DND-41 (cell line): ENCODE results near the gene PRMT5.
A peak's percentile ranks its signal among the peaks of the same experiment; 100 is the strongest.
"Not testable (repeated sequence)": the region's sequence is repeated elsewhere in the genome, so short reads cannot be mapped to it uniquely, and the experiment has no call there.

Experiments used
- ATAC-seq: fragments of 200-7000 bp; cut with Tn5 transposase; 3 replicates; pipeline ENCODE4 v1.9.1; 2021; ENCODE audit warnings: low read depth; ENCODE audit not compliant: insufficient read depth
- DNase-seq: peaks from one replicate; pipeline ENCODE4 v3.0.0-alpha.2; 2020
- H2AFZ ChIP-seq: 2 replicates; pipeline ENCODE4 v1.6.0; 2012; ENCODE audit warnings: low read depth, low read length
- H3K27ac ChIP-seq: 2 replicates; pipeline ENCODE4 v1.5.1; 2012; ENCODE audit warnings: low read length, inconsistent platforms
- H3K27me3 ChIP-seq: fragments of 200-600 bp; sonication (generic); 2 replicates; pipeline ENCODE4 v1.6.0; 2012; ENCODE audit warnings: low read length, mild to moderate bottlenecking, inconsistent platforms; ENCODE audit not compliant: insufficient read depth, poor library complexity
- H3K36me3 ChIP-seq: 2 replicates; pipeline ENCODE4 v1.5.1; 2012; ENCODE audit warnings: low read length, inconsistent platforms; ENCODE audit not compliant: insufficient read depth
- H3K4me1 ChIP-seq: 2 replicates; pipeline ENCODE4 v1.5.1; 2012; ENCODE audit warnings: mild to moderate bottlenecking, low read length; ENCODE audit not compliant: insufficient read depth
- H3K4me2 ChIP-seq: 2 replicates; pipeline ENCODE4 v1.6.0; 2012; ENCODE audit warnings: mild to moderate bottlenecking, moderate library complexity, low read length, inconsistent platforms; ENCODE audit not compliant: insufficient read depth
- H3K4me3 ChIP-seq, 2 experiments: fragments of 200-600 bp in 1 of 2; shearing (Covaris generic) in 1 of 2; 2 replicates each; pipeline ENCODE4 v1.5.1; 2012 to 2016; ENCODE audit warnings: inconsistent platforms in 2 of 2, low read length in 2 of 2, mild to moderate bottlenecking in 2 of 2, low read depth in 1 of 2, moderate library complexity in 1 of 2
- H3K79me2 ChIP-seq: 2 replicates; pipeline ENCODE4 v1.6.0; 2012; ENCODE audit warnings: low read length, inconsistent platforms; ENCODE audit not compliant: insufficient read depth
- H3K9ac ChIP-seq: 2 replicates; pipeline ENCODE4 v1.6.0; 2012; ENCODE audit warnings: low read depth, mild to moderate bottlenecking, inconsistent platforms, low read length, moderate library complexity
- H3K9me3 ChIP-seq: 2 replicates; pipeline ENCODE4 v1.5.1; 2012; ENCODE audit warnings: low read length, moderate library complexity, mild to moderate bottlenecking, inconsistent platforms; ENCODE audit not compliant: insufficient read depth, severe bottlenecking
- H4K20me1 ChIP-seq: 2 replicates; pipeline ENCODE4 v1.6.0; 2012; ENCODE audit warnings: low read length; ENCODE audit not compliant: insufficient read depth
- EZH2 ChIP-seq: IDR thresholded peaks from 3 replicates; pipeline ENCODE4 v1.6.1; 2012; ENCODE audit warnings: borderline replicate concordance, low read depth, mild to moderate bottlenecking, moderate library complexity, low read length, inconsistent platforms; ENCODE audit not compliant: severe bottlenecking
- TF ChIP-seq, protein P1 (sequence below): IDR thresholded peaks from 2 replicates; pipeline ENCODE4 v1.5.1; 2012; ENCODE audit warnings: borderline replicate concordance, low read length, moderate library complexity, mild to moderate bottlenecking; ENCODE audit not compliant: poor library complexity, severe bottlenecking; ENCODE audit errors: extremely low read depth

PRMT5 gene

DNA sequence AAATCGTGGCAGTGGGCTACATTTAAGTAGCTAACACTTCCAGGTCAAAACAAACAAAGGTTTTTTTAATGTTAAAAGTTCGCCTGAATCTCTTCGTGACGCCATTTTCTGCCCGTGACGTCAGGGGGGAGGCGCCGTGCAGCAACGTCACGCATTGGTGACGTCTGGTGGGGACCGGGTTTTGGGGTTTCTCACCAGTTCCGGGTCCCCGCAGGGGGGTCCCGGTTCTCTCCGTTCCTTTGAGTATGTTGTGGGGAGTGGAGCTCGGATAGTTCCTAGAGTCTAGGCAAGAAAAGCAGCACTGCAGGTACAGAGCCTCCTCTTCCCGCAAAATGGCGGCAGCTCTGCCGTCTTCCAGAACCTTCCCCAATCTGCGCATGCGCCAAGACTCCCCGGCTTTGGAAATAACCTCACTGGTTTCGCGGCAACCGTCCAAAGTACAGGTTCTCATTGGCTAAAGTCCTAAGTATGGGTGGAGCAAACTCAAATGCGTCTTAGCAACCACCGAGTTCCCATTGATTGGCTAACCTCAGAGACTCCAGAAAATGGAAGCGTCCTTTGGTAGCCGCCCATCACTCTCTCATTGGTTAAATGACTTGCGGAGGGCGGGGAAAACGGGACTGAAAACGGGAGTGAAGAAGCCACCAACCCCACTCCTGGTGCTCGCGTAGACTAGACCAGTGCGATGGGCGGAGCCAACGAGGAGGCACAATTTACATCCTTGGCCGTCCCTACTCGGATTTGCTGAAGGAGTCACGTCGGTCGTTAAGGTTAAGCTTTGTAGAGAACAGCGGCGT is 10.2 kb downstream of the PRMT5 start, which contains the start of gene RBM23:
Gene RBM23, minus strand, starts transcription at position 346 of the 797 bp plus-strand sequence.
- peak; percentile 99 for DNase-seq
- H3K27ac ChIP-seq, result peak within 1 kb of the TSS; percentile 95
- TF ChIP-seq, protein P1, sequence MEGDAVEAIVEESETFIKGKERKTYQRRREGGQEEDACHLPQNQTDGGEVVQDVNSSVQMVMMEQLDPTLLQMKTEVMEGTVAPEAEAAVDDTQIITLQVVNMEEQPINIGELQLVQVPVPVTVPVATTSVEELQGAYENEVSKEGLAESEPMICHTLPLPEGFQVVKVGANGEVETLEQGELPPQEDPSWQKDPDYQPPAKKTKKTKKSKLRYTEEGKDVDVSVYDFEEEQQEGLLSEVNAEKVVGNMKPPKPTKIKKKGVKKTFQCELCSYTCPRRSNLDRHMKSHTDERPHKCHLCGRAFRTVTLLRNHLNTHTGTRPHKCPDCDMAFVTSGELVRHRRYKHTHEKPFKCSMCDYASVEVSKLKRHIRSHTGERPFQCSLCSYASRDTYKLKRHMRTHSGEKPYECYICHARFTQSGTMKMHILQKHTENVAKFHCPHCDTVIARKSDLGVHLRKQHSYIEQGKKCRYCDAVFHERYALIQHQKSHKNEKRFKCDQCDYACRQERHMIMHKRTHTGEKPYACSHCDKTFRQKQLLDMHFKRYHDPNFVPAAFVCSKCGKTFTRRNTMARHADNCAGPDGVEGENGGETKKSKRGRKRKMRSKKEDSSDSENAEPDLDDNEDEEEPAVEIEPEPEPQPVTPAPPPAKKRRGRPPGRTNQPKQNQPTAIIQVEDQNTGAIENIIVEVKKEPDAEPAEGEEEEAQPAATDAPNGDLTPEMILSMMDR, result no peak
- TF ChIP-seq EZH2, result no peak
- H4K20me1 ChIP-seq, result peaks cover 2% of the 10 kb centered on the region; the same call in 1 of the 2 replicates
- peak within 1 kb of the TSS; percentile 97 for H2AFZ ChIP-seq
- peak within 1 kb of the TSS; percentile 91 for H3K4me2 ChIP-seq
- peak within 1 kb of the TSS; percentile 77 to 89 for H3K4me3 ChIP-seq
- no peaks in the 10 kb centered on the region for H3K27me3 ChIP-seq
- peaks cover 46% of the 10 kb centered on the region for H3K79me2 ChIP-seq
- peak within 1 kb of the TSS; percentile 64 for H3K9ac ChIP-seq
- ATAC-seq, result peak; percentile 96
- H3K9me3 ChIP-seq, result no peaks in the 10 kb centered on the region
- H3K36me3 ChIP-seq, result peaks cover 49% of the 10 kb centered on the region
- H3K4me1 ChIP-seq, result peaks cover 38% of the 10 kb centered on the region

DNA sequence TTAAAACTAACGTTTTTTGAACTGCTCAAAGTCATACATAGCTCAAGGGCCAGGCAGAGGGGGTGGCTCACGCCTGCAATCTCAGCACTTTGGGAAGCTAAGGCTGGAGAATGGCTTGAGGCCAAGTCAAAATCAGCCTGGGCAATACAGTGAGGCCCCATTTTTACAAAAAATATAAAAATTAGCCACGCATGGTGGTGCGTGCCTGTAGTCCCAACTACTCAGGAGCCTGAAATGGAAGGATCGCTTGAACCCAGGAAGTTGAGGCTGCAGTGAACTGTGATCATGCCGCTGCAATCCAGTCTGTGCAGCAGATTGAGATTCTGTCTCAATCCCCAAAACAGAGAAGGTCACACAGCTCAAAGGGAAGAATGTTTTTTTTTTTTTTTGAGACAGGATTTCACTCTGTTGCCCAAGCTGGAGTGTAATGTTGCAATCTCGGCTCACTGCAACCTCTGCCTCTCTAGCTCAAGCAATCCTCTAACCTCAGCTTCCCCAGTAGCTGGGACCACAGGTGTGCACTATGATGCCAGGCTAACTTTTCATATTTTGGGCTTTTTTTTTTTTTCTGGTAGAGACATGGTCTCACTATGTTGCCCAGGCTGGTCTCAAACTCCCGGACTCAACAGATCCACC is 13.2 kb downstream of the PRMT5 start:
- Histone ChIP-seq H3K4me3 (no peak overlapping the region), H3K36me3 (peaks cover 35% of the 10 kb centered on the region), H3K9ac (no peak overlapping the region), H3K27ac (no peak overlapping the region), H3K27me3 (no peaks in the 10 kb centered on the region), H3K4me2 (0 out of 2 replicates have a peak overlapping the region, but pooled peaks have one; percentile 14), H4K20me1 (peaks cover 7% of the 10 kb centered on the region), H3K4me1 (peaks cover 38% of the 10 kb centered on the region), H2AFZ (no peak overlapping the region), H3K79me2 (peaks cover 73% of the 10 kb centered on the region), H3K9me3 (no peaks in the 10 kb centered on the region)
- TF ChIP-seq EZH2, result no peak
- TF ChIP-seq, protein P1, result no peak
- ATAC-seq, result no peak
- no peak for DNase-seq

DNA sequence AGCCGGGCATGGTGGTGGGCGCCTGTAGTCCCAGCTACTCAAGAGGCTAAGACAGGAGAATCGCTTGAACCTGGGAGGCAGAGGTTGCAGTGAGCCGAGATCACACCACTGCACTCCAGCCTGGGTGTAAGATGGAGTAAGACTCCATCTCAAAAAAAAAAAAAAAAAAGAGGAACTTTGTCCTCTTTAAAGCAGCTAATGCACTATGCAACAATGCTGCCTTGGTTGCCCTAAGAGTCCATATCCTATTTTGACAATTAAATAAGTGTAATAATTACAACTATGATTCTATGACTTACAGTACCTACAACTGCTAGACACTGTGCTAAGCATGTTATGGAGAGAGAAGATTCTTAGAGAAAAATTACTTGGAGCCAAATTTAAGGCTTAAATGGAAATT is 14.3 kb downstream of the PRMT5 start:
- peaks cover 81% of the 10 kb centered on the region for H3K79me2 ChIP-seq
- H3K9ac ChIP-seq, H4K20me1 ChIP-seq: not testable (repeated sequence)

DNA sequence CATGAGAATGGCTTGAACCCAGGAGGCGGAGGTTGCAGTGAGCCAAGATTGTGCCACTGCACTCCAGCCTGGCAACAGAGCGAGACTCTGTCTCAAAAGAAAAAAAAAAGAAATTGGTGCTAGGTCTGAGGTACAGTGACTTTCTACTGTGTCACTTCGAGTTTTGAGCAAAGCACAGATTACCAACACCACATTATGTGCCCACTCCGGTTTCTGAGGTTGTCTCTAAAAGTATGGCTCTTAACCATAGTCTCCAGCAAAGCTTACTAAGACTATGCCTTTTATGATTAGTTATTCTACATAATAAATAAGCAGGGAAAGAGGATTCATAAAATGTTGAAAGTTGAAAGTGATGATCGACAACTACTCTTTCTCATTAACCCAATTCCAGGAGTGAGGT is 18.3 kb downstream of the PRMT5 start:
- no peak overlapping the region for H3K27ac ChIP-seq
- 0 out of 2 replicates have a peak, but pooled peaks cover 2% of the 10 kb centered on the region for H3K4me1 ChIP-seq
- no peaks in the 10 kb centered on the region for H3K27me3 ChIP-seq
- H2AFZ ChIP-seq, result no peak overlapping the region
- DNase-seq (no peak), ATAC-seq (no peak)
- no peak for TF ChIP-seq EZH2
- TF ChIP-seq, protein P1, result no peak
- H3K9ac ChIP-seq, result no peak overlapping the region
- no peaks in the 10 kb centered on the region for H3K9me3 ChIP-seq
- peaks cover 11% of the 10 kb centered on the region for H4K20me1 ChIP-seq
- H3K4me3 ChIP-seq, result no peak overlapping the region
- no peak overlapping the region for H3K4me2 ChIP-seq
- H3K36me3 ChIP-seq, result peaks cover 59% of the 10 kb centered on the region
- peaks cover 64% of the 10 kb centered on the region for H3K79me2 ChIP-seq

More for the DNA sequence above, 14.3 kb downstream of the PRMT5 start:
- H3K4me1 ChIP-seq, result peaks cover 26% of the 10 kb centered on the region
- peaks cover 32% of the 10 kb centered on the region for H3K36me3 ChIP-seq
- not testable (repeated sequence) for H3K27me3 ChIP-seq, H2AFZ ChIP-seq, H3K4me3 ChIP-seq, H3K27ac ChIP-seq, DNase-seq, H3K4me2 ChIP-seq, H3K9me3 ChIP-seq, ATAC-seq
